Measurements from ENCODE around the gene NELL2. TPM values are rescaled to one million over a fixed set of nuclear protein-coding genes. Genes with fewer than 3 reads are reported as not detected.

Gene NELL2
- total RNA-seq, 1 experiment from 2014 or later: 1.1 TPM

DNA sequence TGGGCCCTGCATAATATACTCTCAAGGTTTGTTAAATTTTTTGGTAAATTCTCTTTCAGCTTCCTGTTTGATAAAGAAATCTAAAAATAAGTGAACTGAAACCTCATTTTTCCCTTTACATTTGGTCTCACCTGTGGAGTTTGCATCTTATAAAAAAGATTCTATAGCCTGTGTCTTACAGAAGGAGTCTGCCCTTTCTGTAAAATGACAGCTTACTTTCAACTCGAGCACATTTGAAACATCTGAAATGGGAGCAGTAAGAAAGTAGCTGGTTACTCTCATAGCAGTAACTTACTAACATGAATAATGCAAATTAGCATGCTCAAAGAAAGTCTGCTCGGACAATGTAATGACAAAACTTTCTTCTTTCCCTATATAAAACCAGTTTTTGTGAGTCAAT, 155.8 kb downstream of the NELL2 start (continued):
- no peak for TF ChIP-seq CTCF (IDR thresholded peaks at IDR 0.05 in 2 of 3, conservative IDR thresholded peaks at IDR 0.05 in 1 of 3; ENCODE audit: borderline replicate concordance in 1 of 3, insufficient read depth in 1 of 3, low read depth in 2 of 3, low read length in 2 of 3)
- no peak for TF ChIP-seq ZFX (IDR thresholded peaks at IDR 0.05)
- TF ChIP-seq POLR2A (IDR thresholded peaks at IDR 0.05; ENCODE audit: borderline replicate concordance, extremely low read depth, insufficient read depth, insufficient read length): no peak
- no peak for TF ChIP-seq ELF1 (IDR thresholded peaks at IDR 0.05; ENCODE audit: borderline replicate concordance, low read depth)
- TF ChIP-seq RAD21 (IDR thresholded peaks at IDR 0.05; ENCODE audit: low read depth): no peak
- no peak for TF ChIP-seq YY1 (IDR thresholded peaks at IDR 0.05; ENCODE audit: extremely low read depth, insufficient replicate concordance, low read depth, low read length)

DNA sequence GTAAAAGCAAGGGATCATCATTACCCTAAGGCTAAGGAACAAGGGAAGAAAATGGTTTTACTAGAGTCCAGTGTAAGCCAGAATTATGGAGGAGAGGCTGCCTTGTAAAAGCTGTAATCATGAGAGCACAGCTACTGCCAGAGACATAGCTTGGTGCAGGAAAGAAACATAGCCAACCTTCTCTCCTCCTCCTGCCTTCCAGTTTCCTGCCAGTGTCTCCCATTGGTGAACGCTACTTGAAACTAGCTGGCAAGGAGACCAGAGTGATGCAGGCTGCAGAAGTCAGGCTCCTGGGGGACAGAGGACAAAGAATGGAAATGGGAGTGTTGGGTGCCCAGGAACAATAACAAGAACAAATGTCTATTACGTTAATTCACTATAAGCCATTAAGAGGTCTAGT, 158.5 kb downstream of the NELL2 start:
- no peaks in the 10 kb centered on the region for H3K4me1 ChIP-seq (ENCODE audit: control insufficient read depth in 1 of 2, insufficient read depth in 2 of 2, low read length in 2 of 2)
- intact Hi-C loops (cut with micrococcal nuclease): no loop called here
- ATAC-seq (no peak), DNase-seq (ENCODE audit: low read depth, low spot score) (no peak)
- H3K4me3 ChIP-seq (replicated peaks in 1 of 2; ENCODE audit: low read depth in 1 of 2, low read length in 2 of 2): no peak overlapping the region
- H3K4me2 ChIP-seq (ENCODE audit: low read length): no peak overlapping the region
- no peak for TF ChIP-seq CEBPB (IDR thresholded peaks at IDR 0.05; ENCODE audit: low read depth)
- TF ChIP-seq FOSL1 (IDR thresholded peaks at IDR 0.05; ENCODE audit: low read depth): no peak
- no peak for TF ChIP-seq POLR2A (IDR thresholded peaks at IDR 0.05; ENCODE audit: borderline replicate concordance, extremely low read depth, insufficient read depth, insufficient read length)
- no peaks in the 10 kb centered on the region for H3K9me2 ChIP-seq (ENCODE audit: insufficient read depth)
- H3K36me3 ChIP-seq (ENCODE audit: control insufficient read depth in 1 of 2, insufficient read depth in 2 of 2, low read length in 2 of 2): no peaks in the 10 kb centered on the region
- H2AFZ ChIP-seq (ENCODE audit: low read depth, low read length, poor library complexity, severe bottlenecking): no peak overlapping the region
- H4K20me1 ChIP-seq (ENCODE audit: insufficient read depth): no peaks in the 10 kb centered on the region
- RAD21 ChIA-PET (ENCODE audit: low non-redundant PET in 1 of 2, low total read pairs in 2 of 2, uncharacterized antibody in 2 of 2, unreplicated experiment in 2 of 2): no interaction called here
- no TSS peak for BruUV-seq (replicated peaks)
- H3K9me3 ChIP-seq (ENCODE audit: control insufficient read depth in 1 of 2, insufficient read depth in 1 of 2, low read depth in 1 of 2, low read length in 2 of 2): no peaks in the 10 kb centered on the region
- CTCF ChIA-PET: no interaction called here
- POLR2A ChIA-PET: no interaction called here
- H3K79me2 ChIP-seq (ENCODE audit: insufficient read depth, low read length): no peaks in the 10 kb centered on the region
- no peak overlapping the region for H3K9ac ChIP-seq (ENCODE audit: low read length)
- no peaks in the 10 kb centered on the region for H3K27me3 ChIP-seq (ENCODE audit: insufficient read depth, low read length)
- no peak overlapping the region for H3K27ac ChIP-seq (ENCODE audit: low read depth, low read length)

Data from HCT116 (cell line).